Activated CD4-positive, alpha-beta T cell treated with anti-CD3 and anti-CD28 coated beads for 1 hour (primary cell): ENCODE measurements around the gene ZNF26.
A peak's percentile ranks its signal among the peaks of the same experiment; 100 is the strongest.
"Not testable (repeated sequence)": the region's sequence is repeated elsewhere in the genome, so short reads cannot be mapped to it uniquely, and the experiment has no call there.

Experiments used
- DNase-seq: peaks from one replicate; pipeline ENCODE4 v3.0.0-alpha.2; 2020

Gene ZNF26

DNA sequence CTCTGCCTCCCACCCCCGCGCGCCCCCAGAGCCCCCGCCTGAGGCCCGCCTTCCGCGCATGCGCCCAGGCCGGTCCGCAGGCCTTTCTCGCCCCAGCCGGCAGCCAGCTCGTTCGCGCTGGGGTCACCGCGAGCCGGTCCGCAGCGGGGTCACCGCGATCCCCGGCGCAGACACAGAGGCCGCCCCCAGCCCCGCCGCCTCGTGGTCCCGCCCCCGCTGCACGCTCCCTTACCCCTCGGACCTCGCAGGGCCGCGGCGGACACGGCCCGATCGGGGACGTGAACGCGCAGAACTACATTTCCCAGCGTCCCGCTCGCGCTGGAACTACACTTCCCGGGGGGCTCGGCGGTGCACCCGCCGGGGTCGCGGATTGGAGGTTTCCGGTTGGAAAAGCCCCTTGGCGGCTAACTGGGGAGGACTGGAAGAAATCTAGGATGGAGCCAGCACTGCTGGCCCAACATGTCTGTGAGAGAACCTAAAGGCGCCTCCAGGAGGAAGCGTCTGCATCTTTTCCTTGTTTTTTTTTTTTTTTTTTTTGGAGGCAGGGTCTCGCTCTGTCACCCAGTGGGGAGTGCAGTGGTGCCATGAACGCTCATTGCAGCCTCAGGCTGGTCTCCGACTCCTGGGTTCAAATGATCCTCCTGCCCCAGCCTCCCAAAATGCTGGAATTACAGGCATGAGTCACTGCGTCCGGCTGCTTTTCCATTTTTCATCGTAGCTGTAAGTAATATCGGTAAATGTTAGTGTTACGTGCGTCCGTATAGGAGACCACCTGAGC, 30.0 kb upstream of the ZNF26 start, which contains the start of gene ZNF605:
Gene ZNF605, minus strand, starts transcription at position 296 of the 778 bp plus-strand sequence. CDS start 10,671 bp downstream, outside the sequence.
- peak; percentile 76 for DNase-seq

DNA sequence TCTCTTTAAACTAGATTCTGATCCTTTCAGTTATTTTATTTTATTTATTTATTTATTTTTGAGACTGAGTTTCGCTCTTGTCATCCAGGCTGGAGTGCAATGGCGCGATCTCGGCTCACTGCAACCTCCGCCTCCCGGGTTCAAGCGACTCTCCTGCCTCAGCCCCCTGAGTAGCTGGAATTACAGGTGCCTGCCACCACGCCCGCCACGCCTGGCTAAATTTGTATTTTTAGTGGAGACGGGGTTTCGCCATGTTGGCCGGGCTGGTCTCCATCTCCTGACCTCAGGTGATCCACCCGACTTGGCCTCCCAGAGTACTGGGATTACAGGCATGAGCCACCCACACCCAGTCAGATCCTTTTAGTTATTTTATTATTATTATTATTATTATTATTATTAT, 24.4 kb upstream of the ZNF26 start:
- not testable (repeated sequence) for DNase-seq

DNA sequence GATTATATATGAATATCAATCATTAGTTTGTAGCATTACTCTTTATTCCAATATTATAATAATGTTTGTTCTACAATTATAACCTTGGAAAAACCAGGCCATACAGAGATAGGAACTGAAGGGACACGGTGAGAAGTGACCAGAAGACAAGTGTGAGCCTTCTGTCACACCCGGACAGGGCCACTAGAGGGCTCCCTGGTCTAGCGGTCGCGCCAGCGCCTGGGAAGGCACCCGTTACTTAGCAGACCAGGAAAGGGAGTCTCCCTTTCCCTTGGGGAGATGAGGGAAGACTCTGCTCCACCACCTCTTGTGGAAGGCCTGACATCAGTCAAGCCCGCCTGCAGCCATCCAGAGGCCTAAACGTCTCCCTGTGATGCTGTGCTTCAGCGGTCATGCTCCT, 22.2 kb upstream of the ZNF26 start:
- DNase-seq = not testable (repeated sequence)

DNA sequence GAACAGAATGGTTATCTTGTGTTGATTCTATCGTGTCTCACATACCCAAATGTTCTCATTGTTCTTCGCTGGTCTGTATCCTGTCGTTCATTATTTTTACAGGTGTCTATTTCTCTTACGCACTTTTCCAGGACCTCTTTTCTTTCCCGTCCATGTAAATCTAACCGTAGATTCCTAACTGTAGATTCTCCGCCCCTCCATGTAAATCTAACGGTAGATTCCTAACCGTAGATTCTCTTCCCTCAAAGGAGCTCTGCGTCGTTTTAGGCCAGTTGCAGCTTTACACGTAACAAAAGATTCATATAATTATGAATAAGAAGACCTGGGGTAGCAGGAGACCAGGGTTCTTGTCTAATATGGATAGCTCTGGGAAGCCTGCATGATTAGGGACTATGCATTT, 20.4 kb upstream of the ZNF26 start:
- DNase-seq = no peak

DNA sequence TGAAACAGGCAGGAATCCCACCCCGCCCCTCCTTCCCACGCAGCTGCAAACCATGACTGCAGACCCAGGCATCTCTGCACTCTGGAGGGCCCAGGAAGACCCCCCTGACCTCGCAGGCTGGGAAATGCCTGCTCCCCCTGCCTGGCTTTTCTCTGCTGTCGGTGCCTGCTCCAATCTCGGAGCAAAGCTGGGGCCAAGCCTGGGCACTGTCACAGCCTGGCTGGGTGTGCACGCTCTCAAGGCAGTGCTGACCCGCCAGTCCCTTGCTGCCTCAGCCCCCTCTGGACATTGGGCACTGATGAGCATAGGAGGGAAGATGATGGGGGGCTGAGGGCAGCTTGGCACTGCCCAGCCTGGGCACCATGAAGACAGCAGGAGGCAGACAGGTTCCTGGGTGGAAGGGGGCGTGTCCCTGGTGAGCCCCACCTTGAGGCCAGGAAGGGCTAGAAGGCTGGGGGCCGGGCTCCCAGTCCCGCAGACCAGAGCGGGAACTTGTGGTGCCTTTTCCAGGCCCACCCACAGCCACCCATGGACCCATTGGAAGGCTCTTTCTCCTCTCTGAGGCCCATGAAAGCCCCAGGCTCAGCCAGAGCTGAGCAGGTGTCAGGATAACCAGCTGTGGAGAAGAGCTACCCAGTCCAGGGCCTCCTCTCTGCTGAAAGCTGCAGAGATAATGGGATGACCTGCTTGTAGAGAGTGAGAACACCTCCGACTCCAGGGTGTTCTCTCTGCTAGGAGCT, 19.3 kb upstream of the ZNF26 start:
- no peak for DNase-seq

DNA sequence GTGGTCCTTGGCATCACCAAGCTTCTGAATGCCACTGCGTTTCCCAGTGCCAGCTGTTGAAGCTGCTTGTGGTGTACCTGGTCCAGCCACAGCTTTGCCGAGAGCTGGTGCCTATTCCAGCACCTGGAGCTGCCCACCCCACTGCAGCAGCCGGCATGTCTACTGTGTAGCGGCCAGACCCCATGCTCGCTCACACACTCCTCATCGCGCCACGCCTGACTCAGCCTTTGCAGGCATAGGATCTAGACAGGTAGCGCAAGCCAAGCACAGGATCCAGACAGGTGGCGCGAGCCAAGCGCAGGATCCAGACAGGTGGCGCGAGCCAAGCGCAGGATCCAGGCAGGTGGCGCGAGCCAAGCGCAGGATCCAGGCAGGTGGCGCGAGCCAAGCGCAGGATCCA, 18.4 kb upstream of the ZNF26 start:
- no peak for DNase-seq

DNA sequence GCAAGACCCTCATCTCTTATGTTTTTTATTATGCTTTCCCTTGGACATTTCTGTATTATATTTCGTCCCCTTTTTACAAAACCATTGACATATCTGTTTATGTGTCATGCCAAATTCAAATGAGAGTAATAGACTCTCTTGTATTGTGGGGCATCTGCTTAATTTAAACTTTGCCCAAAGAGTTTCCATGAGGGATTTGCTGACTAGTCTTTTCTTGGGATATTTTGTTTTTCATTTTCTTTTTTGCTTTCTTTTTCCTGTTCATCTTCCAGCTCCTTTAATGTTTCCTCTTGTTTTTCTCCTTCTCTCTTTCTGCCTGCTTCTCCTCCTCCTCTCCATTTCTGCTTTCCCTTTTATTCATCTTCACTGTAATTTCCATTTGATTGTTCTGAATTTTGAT, 13.8 kb upstream of the ZNF26 start:
- no peak for DNase-seq

DNA sequence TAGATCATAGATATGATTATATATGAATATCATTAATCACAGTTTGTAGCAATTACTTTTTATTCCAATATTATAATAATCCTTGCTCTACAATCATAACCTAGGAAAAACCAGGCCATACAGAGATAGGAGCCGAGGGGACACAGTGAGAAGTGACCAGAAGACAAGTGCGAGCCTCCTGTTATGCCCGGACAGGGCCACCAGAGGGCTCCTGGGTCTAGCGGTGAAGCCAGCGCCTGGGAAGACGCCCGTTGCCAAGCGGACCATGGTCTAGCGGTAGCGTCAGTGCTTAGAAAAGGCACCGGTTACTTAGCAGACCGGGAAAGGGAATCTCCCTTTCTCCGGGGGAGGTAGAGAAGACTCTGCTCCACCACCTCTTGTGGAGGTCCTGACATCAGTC, 9.3 kb upstream of the ZNF26 start:
- DNase-seq = not testable (repeated sequence)

DNA sequence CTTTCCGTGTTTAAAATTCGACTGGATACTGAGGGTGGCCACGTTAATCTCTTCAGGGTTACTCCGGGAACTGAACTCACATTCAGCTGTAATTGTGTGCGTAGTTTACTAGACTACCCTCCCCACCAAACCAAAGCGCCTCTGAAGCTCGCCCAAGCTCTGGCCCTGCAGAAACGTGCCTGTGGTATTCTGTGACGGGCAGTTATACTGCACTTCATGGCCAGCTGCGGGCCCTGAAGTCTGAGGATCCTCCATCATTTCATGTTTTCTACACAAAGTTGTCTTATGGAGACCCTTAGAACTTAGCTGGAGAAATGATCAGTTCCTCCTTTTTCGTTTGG, 688 bp downstream of the ZNF26 start:
- DNase-seq = no peak

DNA sequence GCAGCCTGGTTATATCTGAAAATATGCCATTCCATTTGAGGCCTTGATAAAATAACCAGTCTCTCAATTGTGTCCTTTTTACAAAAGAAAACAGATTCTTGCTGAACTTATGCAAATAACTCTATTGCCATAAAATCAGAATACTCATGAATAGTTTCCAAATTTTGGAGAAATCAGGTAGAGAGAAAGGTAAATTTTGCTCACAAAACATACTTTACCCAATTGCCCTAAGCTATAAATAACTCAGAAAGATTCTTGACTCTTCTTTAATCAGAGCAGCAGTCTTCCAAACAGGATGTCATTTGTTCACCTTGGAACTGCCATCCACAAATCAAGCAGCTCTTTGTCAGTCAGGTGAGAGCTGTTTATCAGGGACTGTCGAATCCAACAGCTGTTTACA, 12.6 kb downstream of the ZNF26 start:
- no peak for DNase-seq

DNA sequence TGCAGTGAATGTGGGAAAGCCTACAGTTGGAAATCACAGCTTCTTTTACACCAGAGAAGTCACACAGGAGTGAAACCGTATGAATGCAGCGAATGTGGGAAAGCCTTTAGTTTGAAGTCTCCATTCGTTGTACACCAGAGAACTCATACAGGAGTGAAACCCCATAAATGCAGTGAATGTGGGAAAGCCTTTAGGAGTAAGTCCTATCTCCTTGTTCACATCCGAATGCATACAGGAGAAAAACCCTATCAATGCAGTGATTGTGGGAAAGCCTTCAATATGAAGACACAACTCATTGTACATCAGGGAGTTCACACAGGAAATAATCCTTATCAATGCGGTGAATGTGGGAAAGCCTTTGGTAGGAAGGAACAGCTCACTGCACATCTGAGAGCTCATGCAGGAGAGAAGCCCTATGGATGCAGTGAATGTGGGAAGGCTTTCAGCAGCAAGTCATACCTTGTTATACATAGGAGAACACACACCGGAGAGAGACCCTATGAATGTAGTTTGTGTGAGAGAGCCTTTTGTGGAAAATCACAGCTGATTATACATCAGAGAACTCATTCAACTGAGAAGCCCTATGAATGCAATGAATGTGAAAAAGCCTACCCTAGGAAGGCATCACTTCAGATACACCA, 24.6 kb downstream of the ZNF26 start:
- no peak for DNase-seq

DNA sequence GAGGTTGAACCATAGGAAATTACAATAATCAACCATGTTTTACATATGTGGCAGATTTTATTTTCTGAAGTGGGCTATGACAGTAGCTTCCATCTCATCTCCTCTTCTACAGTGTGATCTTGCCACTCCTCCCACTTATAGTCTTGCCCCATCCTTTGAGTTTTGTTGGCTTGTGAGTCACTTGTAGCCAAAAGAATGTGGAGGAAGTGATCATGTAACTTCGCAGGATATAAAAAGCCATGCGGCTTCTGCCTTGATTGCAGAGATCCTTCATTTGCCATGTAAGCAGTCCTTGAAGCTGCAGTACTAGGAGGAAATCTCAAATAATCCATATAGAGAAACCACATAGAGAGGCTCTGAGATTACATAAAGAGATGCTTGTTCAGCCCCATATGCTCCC, 37.4 kb downstream of the ZNF26 start:
- no peak for DNase-seq

DNA sequence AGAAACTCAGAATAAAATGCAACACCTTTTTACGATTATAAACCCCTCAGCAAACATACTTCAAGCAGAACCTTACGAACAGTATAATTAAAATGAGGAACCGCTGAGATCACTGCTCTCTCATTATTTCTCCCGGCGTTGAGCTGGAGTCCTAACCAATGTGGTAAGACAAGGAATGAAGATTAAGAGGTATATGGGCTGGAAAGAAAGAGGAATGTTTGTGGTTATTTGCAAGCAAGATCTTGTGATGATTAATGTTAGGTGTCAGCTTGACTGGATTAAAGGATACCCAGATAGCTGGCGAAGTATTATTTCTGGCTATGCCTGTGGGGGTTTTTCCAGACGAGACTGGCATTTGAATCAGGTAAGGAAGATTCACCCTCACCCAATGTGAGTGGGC, 40.8 kb downstream of the ZNF26 start:
- no peak for DNase-seq

DNA sequence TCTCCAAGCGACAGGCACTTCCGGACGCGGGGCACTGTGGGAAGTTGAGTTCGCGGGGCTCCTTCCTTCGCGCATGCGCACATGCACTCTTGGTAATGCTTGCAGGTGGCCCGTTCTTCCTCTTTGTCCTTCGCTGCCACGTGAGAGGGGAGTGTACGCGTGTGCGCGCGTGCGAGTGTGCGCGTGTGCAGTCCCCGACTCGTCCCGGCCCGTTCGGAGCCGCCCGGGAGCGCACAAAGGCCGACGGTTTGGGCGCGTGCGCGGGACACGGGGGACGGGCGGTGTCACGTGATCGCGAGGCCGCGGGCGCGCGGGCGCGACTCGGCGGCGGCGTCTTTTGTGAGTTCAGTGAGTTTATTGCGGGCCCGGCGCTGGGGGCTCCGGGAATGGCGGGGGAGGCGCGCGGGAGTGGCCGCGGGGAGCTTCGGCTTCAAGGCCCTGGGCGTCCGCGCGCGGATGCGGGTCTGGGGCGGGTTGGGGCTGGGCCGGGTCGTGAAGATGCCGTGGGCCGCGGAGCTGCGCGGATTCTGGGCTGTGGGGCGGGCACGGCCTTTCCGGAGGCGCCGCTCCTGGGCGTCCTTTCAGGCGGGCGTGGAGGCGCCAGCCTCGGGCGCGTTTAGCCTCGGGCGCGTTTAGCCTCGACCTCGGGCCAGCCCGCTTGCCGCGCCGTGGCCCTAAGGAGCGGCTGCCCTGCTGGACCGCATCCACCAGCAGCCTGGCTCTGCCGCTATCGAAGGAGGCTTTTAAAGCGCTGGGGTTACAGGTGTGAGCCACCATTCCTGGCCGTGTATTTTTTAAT, 51.2 kb downstream of the ZNF26 start, which contains the start of gene ZNF84:
Gene ZNF84, plus strand, starts transcription at position 303 of the 799 bp plus-strand sequence. CDS start 3,959 bp downstream, outside the sequence.
- DNase-seq = peak; percentile 95

DNA sequence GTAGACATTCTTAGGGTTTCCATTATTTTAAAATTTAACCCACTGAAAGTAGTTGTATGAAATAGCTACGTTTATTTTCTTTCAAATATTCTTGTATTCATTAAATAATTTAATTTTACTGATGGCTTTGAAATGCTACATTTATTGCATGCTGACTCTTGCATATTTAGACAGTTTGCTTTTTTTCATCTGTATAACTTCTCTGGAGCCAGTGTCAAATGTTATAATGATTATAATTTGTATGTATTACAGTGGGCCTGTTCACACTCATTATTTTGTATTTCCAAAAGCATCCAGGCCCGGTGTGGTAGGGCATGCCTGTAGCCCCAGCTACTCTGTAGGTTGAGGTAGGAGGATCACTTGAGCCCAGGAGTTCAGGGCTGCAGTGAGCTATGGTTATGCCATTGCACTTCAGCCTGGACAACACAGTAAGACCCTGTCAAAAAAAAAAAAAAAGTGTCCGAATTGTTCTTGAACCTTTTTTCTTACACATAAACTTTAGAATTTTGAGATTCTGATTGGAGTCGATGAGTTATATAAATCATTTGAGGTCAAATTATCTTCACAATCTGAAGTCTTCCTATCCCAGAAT, 52.0 kb downstream of the ZNF26 start:
- DNase-seq = no peak

DNA sequence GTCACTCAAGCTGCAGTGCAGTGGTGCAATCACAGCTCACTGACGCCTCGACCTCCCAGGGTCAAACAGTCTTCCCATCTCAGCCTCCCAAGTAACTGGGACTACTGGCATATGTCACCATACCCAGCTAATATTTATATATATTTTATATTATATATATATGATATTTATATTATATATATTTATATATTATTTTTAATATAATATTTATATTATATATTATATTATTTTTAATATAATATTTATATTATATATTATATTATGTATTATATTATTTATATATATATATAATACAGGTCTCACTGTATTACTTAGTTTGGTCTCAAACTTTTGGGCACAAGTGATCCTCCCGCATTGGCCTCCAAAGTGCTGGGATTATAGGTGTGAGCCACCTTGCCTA, 60.5 kb downstream of the ZNF26 start:
- DNase-seq = no peak

DNA sequence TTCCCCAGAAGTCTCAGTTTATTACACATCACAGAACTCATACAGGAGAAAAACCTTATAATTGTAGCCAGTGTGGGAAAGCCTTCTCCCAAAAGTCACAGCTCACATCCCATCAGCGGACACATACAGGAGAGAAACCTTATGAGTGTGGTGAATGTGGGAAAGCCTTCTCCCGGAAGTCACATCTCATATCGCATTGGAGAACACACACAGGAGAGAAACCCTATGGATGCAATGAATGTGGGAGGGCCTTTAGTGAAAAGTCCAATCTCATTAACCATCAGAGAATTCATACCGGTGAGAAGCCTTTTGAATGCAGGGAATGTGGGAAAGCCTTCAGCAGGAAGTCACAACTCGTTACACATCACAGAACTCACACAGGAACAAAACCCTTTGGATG, 71.3 kb downstream of the ZNF26 start:
- DNase-seq = no peak

DNA sequence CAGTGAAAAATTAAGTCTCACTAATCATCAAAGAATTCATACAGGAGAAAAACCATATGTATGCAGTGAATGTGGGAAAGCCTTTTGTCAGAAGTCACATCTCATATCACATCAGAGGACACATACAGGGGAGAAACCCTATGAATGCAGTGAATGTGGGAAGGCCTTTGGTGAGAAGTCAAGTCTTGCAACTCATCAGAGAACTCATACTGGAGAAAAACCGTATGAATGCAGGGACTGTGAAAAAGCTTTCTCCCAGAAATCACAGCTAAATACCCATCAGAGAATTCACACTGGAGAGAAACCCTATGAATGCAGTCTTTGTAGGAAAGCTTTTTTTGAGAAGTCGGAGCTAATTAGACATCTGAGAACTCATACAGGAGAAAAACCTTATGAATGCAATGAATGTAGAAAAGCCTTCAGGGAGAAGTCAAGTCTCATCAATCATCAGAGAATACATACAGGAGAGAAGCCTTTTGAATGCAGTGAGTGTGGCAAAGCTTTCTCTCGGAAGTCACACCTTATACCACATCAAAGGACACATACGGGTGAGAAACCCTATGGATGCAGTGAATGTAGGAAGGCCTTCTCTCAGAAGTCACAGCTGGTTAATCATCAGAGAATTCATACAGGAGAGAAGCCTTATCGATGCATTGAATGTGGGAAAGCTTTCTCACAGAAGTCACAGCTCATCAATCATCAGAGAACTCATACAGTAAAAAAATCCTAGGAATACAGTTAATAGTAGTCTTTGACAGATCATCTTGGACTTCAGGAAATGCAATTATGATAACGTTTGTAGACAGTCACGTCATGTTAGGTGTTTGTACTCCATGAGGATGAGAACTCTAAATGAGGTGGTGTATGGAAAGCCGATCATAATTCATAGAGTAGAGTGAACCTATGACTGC, 72.3 kb downstream of the ZNF26 start:
- DNase-seq = no peak

DNA sequence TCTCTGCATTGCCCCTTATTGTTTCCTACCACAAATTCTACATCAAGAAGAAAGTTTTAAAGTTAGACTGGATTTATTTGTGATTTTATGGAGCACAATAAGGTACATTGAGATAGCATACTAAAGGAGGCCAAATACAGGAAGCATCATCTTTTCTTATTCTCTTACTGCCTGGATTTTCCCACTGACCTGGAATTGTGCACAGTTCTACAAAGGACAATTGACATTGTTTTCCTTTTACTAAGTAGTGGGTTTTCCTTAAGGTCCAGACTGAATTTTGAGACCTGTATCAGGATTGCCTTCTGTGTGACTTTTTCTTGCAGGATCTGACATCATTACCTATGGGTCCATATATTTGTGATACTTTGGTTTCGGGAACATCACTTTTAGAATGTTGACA, 75.8 kb downstream of the ZNF26 start:
- no peak for DNase-seq

DNA sequence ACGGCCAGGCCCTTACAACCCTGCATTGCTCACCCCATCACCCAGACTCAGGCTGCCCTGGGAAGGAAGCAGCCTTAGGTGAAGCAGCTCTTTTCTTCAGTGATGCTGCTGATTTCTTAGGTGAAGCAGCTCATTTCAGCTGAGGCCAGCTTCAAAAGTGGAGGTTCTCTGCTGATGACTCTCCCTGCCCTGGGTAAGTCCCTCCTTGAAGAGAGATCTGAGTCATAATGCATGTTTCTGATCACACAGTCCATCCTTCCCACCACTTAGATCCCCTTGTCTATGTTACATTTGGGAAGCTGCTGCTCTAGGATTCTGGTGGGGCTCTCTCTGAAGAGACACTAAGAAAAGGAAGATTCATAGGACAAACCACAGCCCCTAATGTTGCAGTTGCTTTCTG, 77.4 kb downstream of the ZNF26 start:
- DNase-seq = no peak

DNA sequence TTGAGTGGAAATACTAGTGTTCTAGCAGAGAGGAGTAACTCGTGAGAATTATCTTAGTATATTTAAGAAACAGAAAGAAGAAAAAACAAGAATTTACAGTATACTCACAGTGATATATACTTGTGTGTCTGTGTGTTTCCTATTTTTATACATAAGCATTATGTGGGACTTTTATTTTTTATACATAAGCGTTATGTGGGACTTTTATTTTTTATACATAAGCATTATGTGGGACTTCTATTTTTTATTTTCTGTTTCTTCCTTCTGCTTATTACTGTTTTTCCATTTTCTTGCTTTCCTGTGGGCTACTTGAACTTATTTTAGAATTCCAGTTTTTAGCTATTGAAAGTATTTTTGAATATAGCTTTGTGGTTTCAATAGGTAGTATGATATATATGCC, 87.7 kb downstream of the ZNF26 start:
- DNase-seq = no peak
